K562 (cell line): ENCODE measurements around the gene ANP32B. TPM values are rescaled to one million over a fixed set of nuclear protein-coding genes. Genes with fewer than 3 reads are reported as not detected.

Source experiments
- ARID3B ChIP-seq: fragments of 250-450 bp; sonication (Bioruptor Pico); IDR thresholded peaks from 2 replicates; pipeline ENCODE4 v1.4.0; 2020; ENCODE audit warnings: borderline replicate concordance
- EP400 ChIP-seq: fragments of 450-650 bp; IDR thresholded peaks from 2 replicates; pipeline ENCODE4 v1.6.1; 2017; ENCODE audit warnings: antibody characterized with exemption, mild to moderate bottlenecking, moderate library complexity
- HOXB6 ChIP-seq: fragments of 250-450 bp; sonication (Bioruptor Pico); IDR thresholded peaks from 2 replicates; pipeline ENCODE4 v1.5.1; 2022; ENCODE audit warnings: mild to moderate bottlenecking, borderline replicate concordance
- IRF2 ChIP-seq: sonication (generic); formaldehyde crosslinking; IDR thresholded peaks from 2 replicates; pipeline ENCODE4 v1.8.1; 2022; ENCODE audit warnings: mild to moderate bottlenecking, missing genetic modification reagents
- JUND ChIP-seq, 2 experiments: IDR thresholded peaks; 2 replicates in 1 of 2; 3 replicates in 1 of 2; pipeline ENCODE4 v1.6.1; 2011; ENCODE audit warnings: borderline replicate concordance in 2 of 2, low read depth in 2 of 2, low read length in 2 of 2, improper control_type of control experiment in 1 of 2, missing biosample characterization in 1 of 2, missing genetic modification characterization in 1 of 2, missing genetic modification reagents in 1 of 2
- MEIS2 ChIP-seq: fragments of 450-650 bp; IDR thresholded peaks from 2 replicates; pipeline ENCODE4 v1.6.1; 2014; ENCODE audit warnings: mild to moderate bottlenecking; ENCODE audit not compliant: partially characterized antibody
- MIER1 ChIP-seq: fragments of 450-650 bp; IDR thresholded peaks from 2 replicates; pipeline ENCODE4 v1.6.1; 2016; ENCODE audit warnings: antibody characterized with exemption, mild to moderate bottlenecking, low read depth
- NFATC3 ChIP-seq: fragments of 450-650 bp; IDR thresholded peaks from 2 replicates; pipeline ENCODE4 v1.6.1; 2017; ENCODE audit warnings: mild to moderate bottlenecking
- NFE2 ChIP-seq: IDR thresholded peaks from 2 replicates; pipeline ENCODE4 v1.6.1; 2014; ENCODE audit warnings: antibody characterized with exemption, low read depth
- NR2C1 ChIP-seq, 2 experiments: fragments of 450-650 bp; IDR thresholded peaks; 2 replicates each; pipeline ENCODE4 v1.6.1; 2017; ENCODE audit warnings: mild to moderate bottlenecking in 2 of 2, antibody characterized with exemption in 1 of 2, inconsistent platforms in 1 of 2, missing compliant biosample characterization in 1 of 2, missing genetic modification characterization in 1 of 2
- SOX6 ChIP-seq: fragments of 450-650 bp; IDR thresholded peaks from 2 replicates; pipeline ENCODE4 v1.6.1; 2014; ENCODE audit warnings: mild to moderate bottlenecking
- TCF3 ChIP-seq: sonication (generic); formaldehyde crosslinking; IDR thresholded peaks from 2 replicates; pipeline ENCODE4 v1.4.0; 2020; ENCODE audit warnings: mild to moderate bottlenecking, missing genetic modification reagents
- TCF7L2 ChIP-seq: fragments of 150-350 bp; IDR thresholded peaks from 2 replicates; pipeline ENCODE4 v1.6.1; 2016; ENCODE audit warnings: low read depth, mild to moderate bottlenecking, low read length, moderate library complexity
- TEAD4 ChIP-seq, 2 experiments: sonication (generic) in 1 of 2; formaldehyde crosslinking in 1 of 2; IDR thresholded peaks; 2 replicates each; pipeline versions ENCODE4 v1.6.1 to v1.8.0; 2012 to 2022; ENCODE audit warnings: borderline replicate concordance in 1 of 2, inconsistent platforms in 1 of 2, low read length in 1 of 2, mild to moderate bottlenecking in 1 of 2, missing genetic modification reagents in 1 of 2
- ZFP91 ChIP-seq: sonication (generic); formaldehyde crosslinking; IDR thresholded peaks from 2 replicates; pipeline ENCODE4 v1.8.0; 2022; ENCODE audit warnings: mild to moderate bottlenecking, missing genetic modification reagents
- ZFPM2 ChIP-seq: fragments of 250-450 bp; sonication (Bioruptor Pico); IDR thresholded peaks from 2 replicates; pipeline ENCODE4 v1.5.1; 2022; ENCODE audit warnings: mild to moderate bottlenecking
- ZNF212 ChIP-seq: fragments of 450-650 bp; formaldehyde crosslinking; IDR thresholded peaks from 2 replicates; pipeline ENCODE4 v1.4.0; 2020; ENCODE audit warnings: mild to moderate bottlenecking
- ZNF695 ChIP-seq: fragments of 450-650 bp; formaldehyde crosslinking; IDR thresholded peaks from 2 replicates; pipeline ENCODE4 v1.4.0; 2020; ENCODE audit warnings: mild to moderate bottlenecking, moderate library complexity
- ZNF764 ChIP-seq: fragments of 250-450 bp; sonication (Bioruptor Pico); IDR thresholded peaks from 2 replicates; pipeline ENCODE4 v1.4.0; 2020; ENCODE audit warnings: low read depth, mild to moderate bottlenecking, moderate library complexity
- polyA plus RNA-seq, 8 experiments: library from polyadenylated mRNA; depleted of rRNA in 4 of 8; stranded (reverse) in 5 of 8; unstranded in 3 of 8; fragments of >200 nt; fragmentation: Nextera tagmentation in 2 of 8; fragmentation: Illumina TruSeq in 1 of 8; extraction: Ambion mirVana in 2 of 8; extraction: Trizol in 1 of 8; gene quantifications; 2 replicates each; pipeline versions ENCODE4 v1.2.1 to v1.2.3, GENCODE V29; 2011 to 2014; ENCODE audit warnings: inconsistent platforms in 1 of 8, missing spikeins in 1 of 8
- total RNA-seq, 7 experiments: library from RNA; depleted of rRNA in 6 of 7; stranded (reverse); fragments of >200 nt in 6 of 7; fragmentation: Illumina TruSeq in 2 of 7; extraction: Trizol in 2 of 7; gene quantifications; 2 replicates each; pipeline versions ENCODE4 v1.2.1 to v1.2.3, GENCODE V29; 2011 to 2021; ENCODE audit warnings: low replicate concordance in 1 of 7
- TF ChIP-seq, protein P1 (sequence below): sonication (generic); IDR thresholded peaks from 2 replicates; pipeline ENCODE4 v1.6.1; 2016
- TF ChIP-seq, protein P2 (sequence below): fragments of 450-650 bp; IDR thresholded peaks from 2 replicates; pipeline ENCODE4 v1.6.1; 2017; ENCODE audit warnings: antibody characterized with exemption, mild to moderate bottlenecking

Gene ANP32B
- total and polyA plus RNA-seq, 9 of the 15 experiments (the other 6 are each of a cell fraction or from before 2014, with no cell fraction given), result 68.9 to 815 (median 141) TPM

- TF ChIP-seq NR2C1 (IDR thresholded peaks at IDR 0.05) (no peak), NR2C1 (tag; IDR thresholded peaks at IDR 0.05) (no peak), EP400 (0 out of 2 replicates have a peak, but pooled peaks have one; percentile 7), ZFP91 (CRISPR knock-in tag) (no peak), ZFPM2 (no peak), ARID3B (CRISPR knock-in tag) (no peak), SOX6 (peak; percentile 73), TEAD4 (IDR thresholded peaks at IDR 0.05; ENCODE audit: low read length) (peak; percentile 80), TEAD4 (CRISPR knock-in tag; IDR thresholded peaks at IDR 0.05; ENCODE audit: borderline replicate concordance) (no peak), NFATC3 (0 out of 2 replicates have a peak, but pooled peaks have one; percentile 29), MEIS2 (peak; percentile 71), ZNF212 (no peak), JUND (IDR thresholded peaks at IDR 0.05; ENCODE audit: borderline replicate concordance, low read depth, low read length) (peak; percentile 34; the same call in 1 of the 2 replicates), JUND (tag; IDR thresholded peaks at IDR 0.05; ENCODE audit: borderline replicate concordance, low read depth, low read length) (no peak; the same call in 2 of the 3 replicates), TCF7L2 (peak; percentile 32; the same call in 1 of the 2 replicates), ZNF764 (CRISPR knock-in tag) (no peak), IRF2 (CRISPR knock-in tag) (no peak), MIER1 (no peak), HOXB6 (CRISPR knock-in tag) (no peak), NFE2 (no peak), ZNF695 (no peak), TCF3 (CRISPR knock-in tag) (peak; percentile 56)
- TF ChIP-seq, protein P1, sequence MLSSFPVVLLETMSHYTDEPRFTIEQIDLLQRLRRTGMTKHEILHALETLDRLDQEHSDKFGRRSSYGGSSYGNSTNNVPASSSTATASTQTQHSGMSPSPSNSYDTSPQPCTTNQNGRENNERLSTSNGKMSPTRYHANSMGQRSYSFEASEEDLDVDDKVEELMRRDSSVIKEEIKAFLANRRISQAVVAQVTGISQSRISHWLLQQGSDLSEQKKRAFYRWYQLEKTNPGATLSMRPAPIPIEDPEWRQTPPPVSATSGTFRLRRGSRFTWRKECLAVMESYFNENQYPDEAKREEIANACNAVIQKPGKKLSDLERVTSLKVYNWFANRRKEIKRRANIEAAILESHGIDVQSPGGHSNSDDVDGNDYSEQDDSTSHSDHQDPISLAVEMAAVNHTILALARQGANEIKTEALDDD, result peak; percentile 56
- TF ChIP-seq, protein P2, sequence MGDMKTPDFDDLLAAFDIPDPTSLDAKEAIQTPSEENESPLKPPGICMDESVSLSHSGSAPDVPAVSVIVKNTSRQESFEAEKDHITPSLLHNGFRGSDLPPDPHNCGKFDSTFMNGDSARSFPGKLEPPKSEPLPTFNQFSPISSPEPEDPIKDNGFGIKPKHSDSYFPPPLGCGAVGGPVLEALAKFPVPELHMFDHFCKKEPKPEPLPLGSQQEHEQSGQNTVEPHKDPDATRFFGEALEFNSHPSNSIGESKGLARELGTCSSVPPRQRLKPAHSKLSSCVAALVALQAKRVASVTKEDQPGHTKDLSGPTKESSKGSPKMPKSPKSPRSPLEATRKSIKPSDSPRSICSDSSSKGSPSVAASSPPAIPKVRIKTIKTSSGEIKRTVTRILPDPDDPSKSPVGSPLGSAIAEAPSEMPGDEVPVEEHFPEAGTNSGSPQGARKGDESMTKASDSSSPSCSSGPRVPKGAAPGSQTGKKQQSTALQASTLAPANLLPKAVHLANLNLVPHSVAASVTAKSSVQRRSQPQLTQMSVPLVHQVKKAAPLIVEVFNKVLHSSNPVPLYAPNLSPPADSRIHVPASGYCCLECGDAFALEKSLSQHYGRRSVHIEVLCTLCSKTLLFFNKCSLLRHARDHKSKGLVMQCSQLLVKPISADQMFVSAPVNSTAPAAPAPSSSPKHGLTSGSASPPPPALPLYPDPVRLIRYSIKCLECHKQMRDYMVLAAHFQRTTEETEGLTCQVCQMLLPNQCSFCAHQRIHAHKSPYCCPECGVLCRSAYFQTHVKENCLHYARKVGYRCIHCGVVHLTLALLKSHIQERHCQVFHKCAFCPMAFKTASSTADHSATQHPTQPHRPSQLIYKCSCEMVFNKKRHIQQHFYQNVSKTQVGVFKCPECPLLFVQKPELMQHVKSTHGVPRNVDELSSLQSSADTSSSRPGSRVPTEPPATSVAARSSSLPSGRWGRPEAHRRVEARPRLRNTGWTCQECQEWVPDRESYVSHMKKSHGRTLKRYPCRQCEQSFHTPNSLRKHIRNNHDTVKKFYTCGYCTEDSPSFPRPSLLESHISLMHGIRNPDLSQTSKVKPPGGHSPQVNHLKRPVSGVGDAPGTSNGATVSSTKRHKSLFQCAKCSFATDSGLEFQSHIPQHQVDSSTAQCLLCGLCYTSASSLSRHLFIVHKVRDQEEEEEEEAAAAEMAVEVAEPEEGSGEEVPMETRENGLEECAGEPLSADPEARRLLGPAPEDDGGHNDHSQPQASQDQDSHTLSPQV, result 0 out of 2 replicates have a peak, but pooled peaks have one; percentile 55
Observed at GRCh38 chr9:97944612-97945011, 38.5 kb upstream of the ANP32B start (continued).
